Kidney epithelial cell (primary cell): Measurements from ENCODE around the gene PRR16. TPM values are rescaled to one million over a fixed set of nuclear protein-coding genes. Genes with fewer than 3 reads are reported as not detected.
"Not testable (repeated sequence)": the region's sequence is repeated elsewhere in the genome, so short reads cannot be mapped to it uniquely, and the experiment has no call there.

Experiments
- DNase-seq: peaks from one replicate; pipeline ENCODE4 v3.0.0-alpha.2; 2010; ENCODE audit warnings: low read depth
- H3K27me3 ChIP-seq: 2 replicates; pipeline ENCODE4 v1.6.0; 2011; ENCODE audit warnings: low read length; ENCODE audit not compliant: control insufficient read depth, insufficient read depth
- H3K36me3 ChIP-seq: 2 replicates; pipeline ENCODE4 v1.5.1; 2011; ENCODE audit warnings: low read length; ENCODE audit not compliant: control insufficient read depth, insufficient read depth
- H3K4me3 ChIP-seq: 2 replicates; pipeline ENCODE4 v1.5.1; 2011; ENCODE audit warnings: low read depth, mild to moderate bottlenecking, control low read depth, low read length
- CTCF ChIP-seq: IDR thresholded peaks from 2 replicates; pipeline ENCODE4 v1.5.1; 2011; ENCODE audit warnings: mild to moderate bottlenecking, moderate library complexity, low read length, control low read depth, inconsistent platforms; ENCODE audit not compliant: insufficient read depth, poor library complexity, severe bottlenecking
- total RNA-seq: library from RNA; depleted of rRNA; stranded (reverse); fragments of >200 nt; gene quantifications from 2 replicates; pipeline ENCODE4 v1.2.3, GENCODE V29; 2015

PRR16 gene
- total RNA-seq, 1 donor from 2014 or later = 1.0 TPM

- TF ChIP-seq CTCF = no peak
- Histone ChIP-seq H3K4me3 (no peak overlapping the region), H3K27me3 (no peaks in the 10 kb centered on the region), H3K36me3 (no peaks in the 10 kb centered on the region)
- DNase-seq = no peak
Measured at GRCh38 chr5:120692325-120692724, 228.2 kb downstream of the PRR16 start.

- no peaks in the 10 kb centered on the region for H3K27me3 ChIP-seq
- no peak for DNase-seq
- no peaks in the 10 kb centered on the region for H3K36me3 ChIP-seq
- H3K4me3 ChIP-seq = no peak overlapping the region
- TF ChIP-seq CTCF = no peak
Measured at GRCh38 chr5:120695368-120695880, 231.3 kb downstream of the PRR16 start.

- no peak for DNase-seq
- Histone ChIP-seq H3K36me3 (no peaks in the 10 kb centered on the region), H3K27me3 (no peaks in the 10 kb centered on the region), H3K4me3 (no peak overlapping the region)
- no peak for TF ChIP-seq CTCF
Measured at GRCh38 chr5:120697147-120697546, 233.0 kb downstream of the PRR16 start.

GRCh38 chr5:120697670-120698327 is 233.7 kb downstream of the PRR16 start:
- H3K36me3 ChIP-seq, DNase-seq, H3K27me3 ChIP-seq: not testable (repeated sequence)

GRCh38 chr5:120700653-120701052 is 236.6 kb downstream of the PRR16 start:
- DNase-seq, H3K4me3 ChIP-seq, H3K36me3 ChIP-seq, H3K27me3 ChIP-seq: not testable (repeated sequence)

More at GRCh38 chr5:120697670-120698327, 233.7 kb downstream of the PRR16 start:
- not testable (repeated sequence) for H3K4me3 ChIP-seq

- not testable (repeated sequence) for H3K36me3 ChIP-seq, DNase-seq, H3K27me3 ChIP-seq, H3K4me3 ChIP-seq
Measured at GRCh38 chr5:120702817-120703538, 238.9 kb downstream of the PRR16 start.

- TF ChIP-seq CTCF = no peak
- no peak for DNase-seq
- H3K36me3 ChIP-seq = no peaks in the 10 kb centered on the region
- H3K4me3 ChIP-seq = no peak overlapping the region
- no peaks in the 10 kb centered on the region for H3K27me3 ChIP-seq
Measured at GRCh38 chr5:120703918-120704587, 240.0 kb downstream of the PRR16 start.
